ENCODE results near the gene NDUFB6. TPM values are rescaled to one million over a fixed set of nuclear protein-coding genes. Genes with fewer than 3 reads are reported as not detected.
A peak's percentile ranks its signal among the peaks of the same experiment; 100 is the strongest.

NDUFB6 gene
- total RNA-seq, 4 donors from 2014 or later = 59.2 to 97.0 (median 82.6) TPM

- Histone ChIP-seq H3K27me3 (no peaks in the 10 kb centered on the region), H3K9me3 (no peaks in the 10 kb centered on the region), H3K4me3 (no peak overlapping the region), H3K27ac (no peak overlapping the region), H3K36me3 (no peaks in the 10 kb centered on the region), H3K4me1 (peaks cover 13 to 16% of the 10 kb centered on the region in 2 donors)
- ATAC-seq (no peak), DNase-seq (no peak)
- intact Hi-C loops (cut with DNase I; ENCODE audit: low total_unique reads) = no loop called here
- in situ Hi-C loops (cut with MboI; ENCODE audit: low sequenced_read_pairs in 4 of 4) = loop anchor here (5.0 kb wide), 3 partner anchors 193 to 427 kb away; partner anchors contain the start of genes ACO1 (in 3 of the 4) and APTX (in 1 of the 4)
- TF ChIP-seq POLR2A (IDR thresholded peaks at IDR 0.05) = no peak
- no peak for TF ChIP-seq CTCF (IDR thresholded peaks at IDR 0.05 in 4 of 5, conservative IDR thresholded peaks at IDR 0.05 in 1 of 5)
These were observed 1.9 kb upstream of the NDUFB6 start for GRCh38 chr9:32574858-32575257.

GRCh38 chr9:32573821-32574220 is 862 bp upstream of the NDUFB6 start:
- no peak for TF ChIP-seq CTCF (IDR thresholded peaks at IDR 0.05 in 4 of 5, conservative IDR thresholded peaks at IDR 0.05 in 1 of 5)
- no peak for TF ChIP-seq POLR2A (IDR thresholded peaks at IDR 0.05)
- DNase-seq = no peak

DNA sequence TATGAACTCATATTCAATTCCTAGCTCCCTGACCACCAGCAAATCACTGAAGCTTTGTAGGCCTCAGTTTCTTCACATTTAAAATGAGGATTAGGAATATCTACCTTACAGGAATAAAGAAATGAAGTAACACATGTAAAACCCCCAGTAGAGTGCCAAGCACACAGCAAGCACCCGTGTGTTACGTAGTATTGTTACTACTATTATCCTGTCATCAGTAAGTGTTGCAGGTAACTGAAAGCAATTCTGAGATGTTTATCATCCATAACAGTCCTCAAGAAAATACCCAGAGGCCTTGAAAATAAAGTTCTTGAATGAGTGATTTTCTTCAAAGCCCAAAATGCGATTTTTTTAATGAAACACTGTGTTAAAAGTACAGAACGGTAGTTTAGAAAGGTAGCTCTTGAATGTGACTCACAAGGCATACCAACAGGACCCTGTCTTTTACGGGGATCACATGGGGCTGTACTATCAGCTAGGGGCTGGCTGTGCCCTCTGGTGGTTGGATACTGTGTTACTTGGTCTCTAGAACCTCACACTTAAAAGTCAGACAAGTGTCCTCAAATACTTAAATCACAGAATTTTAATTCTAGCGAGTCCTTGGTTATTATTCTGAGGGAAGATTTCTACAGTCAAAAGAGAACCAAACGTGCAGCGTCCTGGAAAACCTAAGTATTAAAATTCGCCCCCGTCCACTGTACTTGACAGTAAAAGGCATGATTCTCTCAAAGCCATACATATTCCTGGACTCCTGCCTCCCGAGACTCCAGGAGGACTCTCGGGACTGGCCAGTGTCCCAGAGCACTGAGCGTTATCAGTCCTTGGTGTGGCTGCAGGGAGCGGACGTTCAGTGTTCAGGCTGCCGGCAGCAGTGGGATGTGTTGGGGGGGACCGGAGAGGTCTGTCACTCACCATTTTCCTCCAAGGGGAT is 725 bp downstream of the NDUFB6 start:
- peak; percentile 23 to 48 for DNase-seq
- peak overlapping the region; percentile 75 to 96 (median 86) for H3K4me3 ChIP-seq
- no peaks in the 10 kb centered on the region for H3K27me3 ChIP-seq
- peak overlapping the region; percentile 86 to 95 (median 87) for H3K27ac ChIP-seq
- in situ Hi-C loops (cut with MboI; ENCODE audit: low sequenced_read_pairs in 4 of 4) = loop anchor here in 1 of 4 donors (5.0 kb wide), 1 partner anchor 430 kb away; the partner anchor contains the start of gene APTX
- no peak for TF ChIP-seq POLR2A (IDR thresholded peaks at IDR 0.05)
- peak; percentile 33 to 60 (median 53) for TF ChIP-seq CTCF (IDR thresholded peaks at IDR 0.05 in 4 of 5, conservative IDR thresholded peaks at IDR 0.05 in 1 of 5)
- intact Hi-C loops (cut with DNase I; ENCODE audit: low total_unique reads) = loop anchor here (2.0 kb wide), 2 partner anchors 45 to 193 kb away; partner anchors contain the start of gene RIGI
- H3K36me3 ChIP-seq = no peaks in the 10 kb centered on the region
- H3K9me3 ChIP-seq = no peaks in the 10 kb centered on the region
- peak; percentile 79 to 82 for ATAC-seq
- H3K4me1 ChIP-seq = peaks cover 13 to 16% of the 10 kb centered on the region in 2 donors

More at GRCh38 chr9:32573821-32574220, 862 bp upstream of the NDUFB6 start:
- Histone ChIP-seq H3K36me3 (no peaks in the 10 kb centered on the region), H3K4me3 (peak overlapping the region in 3 of 4 donors; percentile 82 to 96 (median 89)), H3K9me3 (no peaks in the 10 kb centered on the region), H3K27me3 (no peaks in the 10 kb centered on the region), H3K4me1 (peaks cover 13 to 16% of the 10 kb centered on the region in 2 donors), H3K27ac (peak overlapping the region; percentile 86 to 95 (median 87))
- intact Hi-C loops (cut with DNase I; ENCODE audit: low total_unique reads) (loop anchor here (1.0 to 2.0 kb wide), 5 partner anchors 22 to 427 kb away; partner anchors contain the start of genes APTX, RIGI, SMIM27 and TOPORS), in situ Hi-C loops (cut with MboI; ENCODE audit: low sequenced_read_pairs in 4 of 4) (loop anchor here in 1 of 4 donors (5.0 kb wide), 1 partner anchor 428 kb away; the partner anchor contains the start of gene APTX)
- ATAC-seq = no peak

DNA sequence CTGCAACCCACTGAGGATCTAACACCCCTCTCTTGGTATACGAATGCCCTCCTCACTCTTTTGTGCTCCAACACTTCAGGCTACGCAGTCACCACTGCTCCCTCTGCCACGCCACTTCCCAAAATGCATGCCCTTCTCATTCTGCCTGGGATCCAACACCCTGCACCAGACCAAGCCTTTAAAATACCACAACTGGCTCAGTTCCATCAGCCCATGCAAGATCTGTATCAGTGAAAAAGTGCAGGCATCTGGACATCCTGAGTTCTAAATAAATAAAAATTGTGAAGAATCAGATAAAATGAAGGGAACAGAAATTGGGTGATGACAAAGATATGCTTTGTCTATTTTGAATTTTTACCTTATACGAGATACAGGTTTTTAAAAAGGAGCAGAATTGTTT is 2.7 kb downstream of the NDUFB6 start:
- Histone ChIP-seq H3K36me3 (peaks cover 0 to 16% of the 10 kb centered on the region in 2 donors), H3K9me3 (no peaks in the 10 kb centered on the region), H3K27ac (peak overlapping the region in 1 of 4 donors; percentile 11), H3K4me3 (no peak overlapping the region), H3K27me3 (no peaks in the 10 kb centered on the region), H3K4me1 (peaks cover 13 to 16% of the 10 kb centered on the region in 2 donors)
- TF ChIP-seq CTCF (IDR thresholded peaks at IDR 0.05 in 4 of 5, conservative IDR thresholded peaks at IDR 0.05 in 1 of 5) = no peak
- no peak for TF ChIP-seq POLR2A (IDR thresholded peaks at IDR 0.05)
- ATAC-seq (no peak), DNase-seq (no peak)
- intact Hi-C loops (cut with DNase I; ENCODE audit: low total_unique reads) = no loop called here
- in situ Hi-C loops (cut with MboI; ENCODE audit: low sequenced_read_pairs in 4 of 4) = loop anchor here in 1 of 4 donors (5.0 kb wide), 1 partner anchor 432 kb away; the partner anchor contains the start of gene APTX

Measured in gastrocnemius medialis (tissue), 4 donors.